ENCODE results near the gene MAGEF1.

The MAGEF1 gene

DNA sequence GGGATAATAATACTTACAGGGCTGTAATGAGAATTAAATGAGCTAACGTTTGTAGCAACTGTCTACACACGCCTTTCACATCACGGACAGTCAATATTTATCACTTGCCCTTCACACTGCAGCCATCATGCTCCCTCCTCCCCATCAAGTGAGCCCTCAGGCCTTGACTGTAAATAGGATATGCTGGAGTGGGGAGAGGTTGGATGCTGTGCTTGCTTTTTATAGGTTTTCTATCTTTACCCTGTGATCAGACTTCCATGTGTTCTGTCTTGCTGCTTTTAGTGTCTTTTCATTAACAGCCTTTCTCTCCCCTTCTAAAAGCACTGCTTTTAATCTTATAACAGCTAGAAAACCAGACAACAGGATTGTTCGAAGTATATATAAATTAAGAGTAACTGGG, 12.8 kb upstream of the MAGEF1 start:
- ATAC-seq (no peak), DNase-seq (no peak)

DNA sequence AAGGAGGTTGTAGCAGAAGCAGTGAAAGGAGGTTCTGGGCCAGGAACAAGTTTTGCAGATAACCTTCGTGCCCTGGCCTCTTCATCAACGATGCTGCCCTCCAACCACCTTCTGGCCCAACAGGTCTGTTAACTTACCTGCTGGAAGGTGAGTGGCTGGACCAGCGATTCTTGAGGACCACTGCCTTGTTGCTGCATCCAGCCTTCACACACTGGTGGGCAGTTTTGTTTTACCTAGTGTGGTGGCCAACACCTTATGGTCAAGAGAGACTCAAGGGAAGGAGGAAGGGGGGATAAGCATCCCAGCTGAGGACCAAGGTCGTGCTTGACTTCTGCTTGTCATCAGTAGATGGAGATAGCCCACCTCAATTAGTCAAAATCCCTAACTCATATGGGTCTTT, 7.8 kb upstream of the MAGEF1 start:
- ATAC-seq (no peak), DNase-seq (no peak)

DNA sequence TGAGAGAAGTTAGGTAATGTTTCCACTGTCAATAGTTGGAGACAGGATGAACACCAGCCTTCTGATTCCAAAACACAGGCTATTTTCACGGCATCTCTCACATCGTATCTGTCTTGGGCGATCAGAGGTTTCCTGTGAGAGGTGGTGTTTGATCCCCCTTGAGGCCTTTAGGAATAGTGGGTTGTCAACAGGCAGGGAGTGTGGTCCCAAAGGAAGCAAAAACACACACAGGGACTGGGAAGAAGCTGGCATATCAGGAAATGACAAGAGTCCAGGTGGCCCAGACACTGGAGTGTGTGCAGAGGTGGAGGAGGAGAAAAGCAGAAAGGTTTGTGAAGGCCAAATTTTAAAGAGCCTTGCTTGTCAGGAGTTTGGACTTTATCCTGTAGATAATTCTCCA, 6.6 kb upstream of the MAGEF1 start:
- no peak for ATAC-seq

DNA sequence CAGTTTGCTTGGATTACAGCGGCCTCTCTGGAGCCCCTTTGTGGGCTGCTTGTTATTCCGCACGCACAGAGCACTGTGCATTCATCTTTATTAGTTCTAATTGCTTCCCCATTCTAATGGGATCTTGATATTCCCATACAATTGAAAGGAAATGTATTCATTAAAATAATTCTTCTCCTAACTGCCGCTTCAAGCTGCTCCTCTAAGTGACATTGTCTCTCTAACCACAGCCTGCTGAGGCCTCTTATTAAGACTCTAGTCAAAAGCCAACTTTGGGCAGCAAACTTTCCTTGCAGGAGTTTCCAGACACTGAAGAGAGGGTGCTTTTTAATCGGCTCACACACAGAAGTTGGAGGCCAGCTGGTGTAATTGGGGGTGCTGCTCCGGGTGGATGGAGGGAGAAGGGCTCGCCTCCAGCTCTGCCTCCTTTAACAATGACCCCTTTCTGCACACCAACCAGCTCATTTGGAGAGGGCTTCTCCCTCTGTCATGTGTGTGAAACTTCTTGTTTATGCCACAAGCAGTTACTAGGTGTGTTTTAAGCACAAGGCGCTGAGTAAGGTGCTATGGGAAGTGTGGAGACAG, 5.6 kb upstream of the MAGEF1 start:
- no peak for ATAC-seq
- no peak for DNase-seq

More for the DNA sequence above, 6.6 kb upstream of the MAGEF1 start:
- DNase-seq, result no peak

DNA sequence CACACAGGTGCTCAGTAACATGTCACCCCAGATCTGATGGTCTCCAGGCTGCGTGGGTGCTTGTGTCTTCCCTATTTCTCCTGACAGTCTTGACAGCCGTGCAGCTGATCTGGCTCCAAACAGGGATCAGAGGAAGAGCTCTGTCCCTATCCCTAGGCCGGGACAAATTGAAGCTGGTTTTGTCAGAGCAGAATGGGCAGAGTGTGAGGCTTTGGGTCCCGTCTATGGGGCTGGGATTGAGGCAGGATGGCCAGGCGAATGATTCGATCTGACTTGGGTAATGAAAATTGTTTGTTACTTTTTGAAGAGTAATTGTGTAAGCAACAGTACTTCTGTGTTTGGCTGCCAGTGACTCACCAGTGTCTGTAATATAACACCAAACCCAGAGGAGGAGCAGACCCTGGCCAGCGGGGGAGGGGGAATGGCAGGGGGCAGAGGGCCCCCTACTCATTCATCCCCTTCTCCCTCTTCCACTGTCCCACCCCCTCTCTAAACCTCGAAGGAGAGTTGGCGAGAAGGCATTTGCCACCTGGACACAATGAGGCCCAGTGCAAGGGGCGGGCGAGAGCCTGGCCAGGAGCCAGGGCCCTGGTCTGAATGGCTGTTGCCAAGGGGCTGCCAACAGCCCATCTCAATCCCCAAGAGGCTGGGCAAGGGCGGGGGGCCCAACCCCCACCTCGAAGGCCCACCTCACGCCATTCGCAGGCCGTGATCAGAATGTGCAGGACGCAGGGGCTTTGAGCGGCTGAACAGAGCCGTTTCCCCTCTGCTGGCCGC, 4.9 kb upstream of the MAGEF1 start:
- ATAC-seq (no peak), DNase-seq (no peak)

DNA sequence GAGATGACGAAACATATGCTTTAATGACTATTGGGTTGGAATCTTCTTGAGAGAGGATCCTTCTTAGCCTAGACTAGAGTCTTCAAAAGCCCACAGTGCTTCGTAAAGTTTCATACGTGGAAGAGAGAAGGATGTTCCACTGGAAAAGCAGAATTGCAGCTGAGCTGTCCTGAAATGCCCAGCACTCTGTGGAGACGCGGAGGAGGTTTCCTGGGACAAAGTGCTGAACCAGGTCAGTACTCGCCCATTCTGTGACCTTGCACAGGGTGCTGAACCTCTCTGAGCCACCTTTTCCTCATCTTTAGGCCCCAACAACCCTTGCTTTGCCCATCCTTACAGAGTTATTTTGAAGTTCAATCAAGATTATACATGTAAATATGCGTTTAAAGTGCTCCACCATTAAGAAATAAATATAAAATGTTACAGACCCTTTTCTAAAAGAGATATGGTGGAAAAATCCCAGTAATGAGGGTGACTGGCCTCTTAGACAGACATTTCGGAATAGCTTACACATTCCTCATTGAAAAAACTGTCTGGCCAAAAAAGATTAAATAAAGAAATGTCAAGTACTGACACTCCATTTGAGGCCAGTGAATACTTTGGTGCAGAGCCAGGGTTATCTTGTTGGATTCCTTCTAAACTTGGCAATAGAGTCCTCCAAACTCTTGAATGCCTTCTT, 4.2 kb upstream of the MAGEF1 start:
- ATAC-seq (no peak), DNase-seq (no peak)

DNA sequence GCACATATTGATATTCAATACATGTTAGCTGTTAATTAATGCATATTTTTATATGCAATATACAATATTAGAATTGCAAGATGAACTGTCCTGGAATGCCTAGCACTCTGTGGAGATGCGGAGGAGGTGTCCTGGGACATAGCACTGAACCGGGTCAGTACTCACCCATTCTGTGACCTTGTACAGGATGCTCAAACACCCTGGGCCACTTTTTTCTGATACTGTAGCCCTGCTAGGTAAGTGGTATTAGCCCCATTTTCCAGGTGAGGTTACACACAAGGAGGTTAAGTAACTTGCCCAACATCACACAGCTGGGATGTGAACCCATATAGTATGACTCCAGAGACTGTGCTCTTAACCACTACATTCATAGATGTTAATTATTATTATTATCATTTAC, 1.7 kb upstream of the MAGEF1 start:
- DNase-seq, result no peak
- no peak for ATAC-seq

DNA sequence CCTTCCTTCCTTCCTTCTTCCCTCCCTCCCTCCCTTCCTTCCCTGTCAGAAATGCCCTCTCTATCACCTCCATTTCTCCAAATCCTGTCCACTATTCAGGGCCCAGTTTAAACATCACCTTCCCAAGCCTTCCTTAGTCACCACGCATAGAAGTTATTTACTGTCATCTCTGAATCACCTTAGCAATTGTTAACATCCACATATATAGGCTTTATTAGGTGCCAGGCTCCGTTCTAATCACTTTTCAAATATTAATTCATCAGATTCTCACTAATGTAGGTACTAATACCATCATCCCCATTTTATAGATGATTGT, 1.1 kb upstream of the MAGEF1 start:
- DNase-seq, result no peak
- no peak for ATAC-seq

DNA sequence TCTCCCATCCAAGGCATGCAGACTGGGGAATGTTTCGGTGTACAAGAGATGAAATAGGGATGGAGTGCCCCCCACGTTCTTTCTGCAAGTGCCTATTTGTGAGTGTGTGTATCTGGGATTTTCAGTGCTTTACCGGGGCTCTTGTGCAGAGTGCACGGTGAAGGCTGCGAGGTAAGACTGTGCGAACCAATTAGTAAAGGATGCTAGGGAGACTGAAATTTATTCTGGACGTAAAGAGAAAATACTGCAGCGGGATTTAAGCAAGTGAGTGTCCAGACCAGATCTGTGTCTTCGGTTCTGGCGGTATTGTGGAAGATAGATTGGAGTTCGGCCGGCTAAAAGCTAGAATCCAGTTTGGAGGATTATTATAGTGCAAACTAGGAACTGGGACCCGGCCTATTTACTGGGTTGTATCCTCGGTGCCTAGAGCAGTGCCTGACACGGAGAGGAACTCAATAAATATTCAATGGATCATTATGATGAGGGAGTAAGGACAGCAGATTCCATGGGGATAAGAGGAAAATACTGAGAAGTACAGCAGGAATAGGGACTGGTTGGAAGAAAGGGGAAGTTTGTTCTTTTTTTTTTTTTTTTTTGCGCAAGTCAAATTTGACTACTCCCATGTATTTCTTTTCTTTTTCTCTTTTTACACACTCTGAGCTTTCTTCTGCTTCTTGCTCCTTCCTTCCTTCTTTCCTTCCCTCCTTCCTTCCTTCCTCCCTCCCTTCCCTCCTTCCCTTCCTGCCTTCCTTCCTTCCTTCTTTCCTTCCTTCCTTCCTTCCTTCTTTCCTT, 580 bp upstream of the MAGEF1 start:
- DNase-seq, result no peak
- ATAC-seq, result peak; percentile 26

DNA sequence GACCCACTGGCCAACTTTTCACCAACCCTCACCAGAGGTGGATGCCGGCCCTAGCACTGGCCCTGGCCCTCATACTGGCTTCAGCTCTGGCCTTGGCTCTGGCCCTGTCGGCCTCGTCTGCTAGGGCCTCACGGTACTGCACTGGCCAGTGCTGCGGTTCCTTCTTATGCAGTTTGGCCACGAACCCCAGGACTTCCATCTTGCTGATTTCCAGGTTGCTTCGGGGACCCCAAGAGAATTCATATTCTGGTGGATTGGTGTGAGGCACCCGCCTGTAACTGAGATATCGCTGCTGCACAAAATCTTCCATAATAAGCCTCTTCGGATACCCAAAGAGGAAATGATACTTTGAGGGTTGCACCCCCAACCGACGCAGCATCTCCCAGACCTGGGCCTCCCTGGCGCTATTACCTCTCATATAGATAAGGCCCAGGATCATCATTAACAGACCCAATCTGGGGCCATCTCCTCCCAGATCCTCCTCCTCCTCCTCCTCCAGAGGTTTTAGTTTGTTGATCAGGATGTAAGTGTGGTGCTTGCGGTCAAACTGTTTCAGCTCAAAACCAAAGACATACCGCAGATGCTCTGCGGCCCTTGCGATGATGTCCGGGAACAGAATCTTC, 883 bp downstream of the MAGEF1 start:
- ATAC-seq (peak; percentile 37), DNase-seq (peak; percentile 28)

DNA sequence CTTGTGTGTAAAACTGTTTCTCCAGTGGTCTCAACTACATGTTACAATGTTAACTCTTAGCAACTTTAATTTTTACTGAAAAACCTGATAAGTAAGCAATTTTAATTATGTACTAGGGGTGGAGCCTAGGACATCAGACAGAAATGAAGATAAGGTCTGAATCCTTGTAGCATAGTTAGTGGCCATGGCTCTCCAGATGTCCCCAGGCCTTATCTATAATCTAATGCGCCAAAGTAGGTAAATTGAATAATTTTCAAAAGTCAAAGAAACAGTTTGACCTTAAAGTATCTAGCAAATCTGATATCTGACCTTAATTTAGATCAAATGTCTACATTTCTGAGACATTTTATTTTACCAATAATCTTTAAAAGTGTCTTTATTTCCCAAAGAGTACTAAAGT, 8.2 kb downstream of the MAGEF1 start:
- ATAC-seq, result no peak
- no peak for DNase-seq

DNA sequence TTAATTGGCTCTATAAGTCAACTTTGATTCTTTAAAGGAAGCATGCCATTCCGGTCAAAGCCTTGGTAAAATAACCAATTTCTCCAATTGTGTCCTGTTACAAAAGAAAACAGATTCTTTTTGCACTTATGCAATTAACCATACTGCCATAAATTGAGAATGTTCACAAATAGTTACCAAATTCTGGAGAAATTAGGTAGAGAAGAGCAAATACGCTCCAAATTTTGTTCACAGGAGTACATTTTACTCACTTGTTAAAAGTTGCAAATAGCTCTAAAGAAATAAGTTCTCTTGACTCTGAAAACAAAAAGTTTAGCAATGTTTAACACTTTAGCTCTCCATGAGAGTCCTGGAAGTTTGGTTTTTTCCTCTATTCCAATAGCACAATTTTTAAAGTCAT, 11.1 kb downstream of the MAGEF1 start:
- ATAC-seq (no peak), DNase-seq (no peak)

DNA sequence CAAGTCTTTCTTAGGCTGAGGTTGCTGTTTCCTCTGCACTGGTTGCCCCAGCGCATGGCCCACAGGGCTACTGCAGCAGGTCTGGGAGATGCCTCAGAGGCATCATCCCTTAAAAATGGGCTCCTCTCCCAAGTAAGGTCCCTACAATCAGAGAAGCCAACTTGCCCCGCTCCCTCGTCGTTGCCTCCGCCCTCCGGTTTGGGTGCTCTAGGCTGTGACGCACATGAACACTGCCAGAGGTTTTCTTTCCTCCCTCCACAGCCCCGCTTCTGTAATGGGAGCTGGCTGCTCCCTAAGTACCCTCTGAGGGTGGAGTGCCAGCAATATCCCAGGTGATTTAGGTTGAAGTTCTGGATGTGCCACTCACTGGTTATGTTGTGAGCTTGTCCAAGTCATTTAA, 14.0 kb downstream of the MAGEF1 start:
- DNase-seq, result no peak
- no peak for ATAC-seq

DNA sequence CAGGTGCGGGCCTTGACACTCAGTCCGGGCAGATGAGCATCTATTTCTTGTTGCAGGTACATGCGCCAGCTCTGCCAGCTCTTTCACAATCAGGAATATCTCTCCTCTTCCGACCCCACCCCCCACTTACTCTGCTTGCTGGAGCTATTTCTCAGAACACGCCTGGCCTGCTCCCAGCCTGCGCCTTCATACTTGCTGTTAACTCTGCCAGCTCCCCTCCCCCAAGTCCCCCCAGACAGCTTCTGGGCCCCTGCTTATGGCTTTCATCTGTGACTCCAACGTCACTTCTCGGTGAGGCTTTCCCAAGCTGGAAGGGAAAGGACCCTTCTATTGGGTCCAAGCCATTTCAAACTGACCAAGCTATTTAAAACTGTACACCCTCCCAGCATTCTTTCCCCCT, 15.2 kb downstream of the MAGEF1 start:
- no peak for DNase-seq

DNA sequence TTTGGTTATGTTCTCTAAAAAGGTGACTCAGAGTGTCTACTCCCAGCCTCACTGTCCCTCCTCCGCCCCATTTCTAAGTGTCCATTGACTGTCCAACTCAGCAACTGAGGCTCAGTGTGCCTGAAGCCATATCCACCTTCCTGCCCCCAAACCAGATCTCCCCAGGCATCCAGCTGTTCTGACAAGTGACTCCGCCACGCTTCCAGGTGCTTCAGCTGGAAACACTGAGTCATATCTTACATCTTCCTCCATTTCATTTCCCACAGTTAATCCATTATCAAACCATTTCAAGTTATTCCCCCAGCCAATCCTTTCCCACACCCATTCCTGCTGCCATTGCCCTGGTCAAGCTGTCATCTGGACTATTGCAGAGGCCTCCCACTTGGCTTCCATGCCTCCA, 17.1 kb downstream of the MAGEF1 start:
- ATAC-seq, result no peak
- DNase-seq, result no peak

More for the DNA sequence above, 15.2 kb downstream of the MAGEF1 start:
- ATAC-seq, result no peak

DNA sequence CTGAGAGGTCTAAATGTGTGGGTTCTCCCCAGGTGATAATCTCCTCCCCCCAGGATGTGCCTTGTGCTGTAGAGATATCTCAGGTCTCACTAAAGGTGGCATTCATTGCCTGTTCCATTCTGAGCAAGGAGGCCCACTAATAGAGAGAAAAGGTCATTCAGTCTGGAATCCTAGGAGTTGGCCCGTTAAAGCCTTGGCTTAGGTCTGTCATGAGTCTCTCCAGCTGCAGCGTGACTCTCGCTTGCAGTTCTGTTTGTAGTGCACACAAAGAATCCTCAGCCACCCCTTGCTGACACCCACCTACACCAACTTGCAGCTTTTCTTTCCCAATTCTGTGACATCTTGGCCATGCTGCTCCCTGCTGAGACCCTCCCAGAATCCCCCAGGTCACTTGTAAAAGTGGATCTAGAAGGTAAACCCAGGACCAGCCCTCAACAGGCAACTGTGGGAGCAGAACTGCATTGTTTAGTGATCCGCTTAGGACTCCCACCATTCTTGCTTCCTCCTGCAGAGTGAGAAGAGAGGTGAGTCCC, 17.7 kb downstream of the MAGEF1 start:
- ATAC-seq, result no peak
- no peak for DNase-seq

DNA sequence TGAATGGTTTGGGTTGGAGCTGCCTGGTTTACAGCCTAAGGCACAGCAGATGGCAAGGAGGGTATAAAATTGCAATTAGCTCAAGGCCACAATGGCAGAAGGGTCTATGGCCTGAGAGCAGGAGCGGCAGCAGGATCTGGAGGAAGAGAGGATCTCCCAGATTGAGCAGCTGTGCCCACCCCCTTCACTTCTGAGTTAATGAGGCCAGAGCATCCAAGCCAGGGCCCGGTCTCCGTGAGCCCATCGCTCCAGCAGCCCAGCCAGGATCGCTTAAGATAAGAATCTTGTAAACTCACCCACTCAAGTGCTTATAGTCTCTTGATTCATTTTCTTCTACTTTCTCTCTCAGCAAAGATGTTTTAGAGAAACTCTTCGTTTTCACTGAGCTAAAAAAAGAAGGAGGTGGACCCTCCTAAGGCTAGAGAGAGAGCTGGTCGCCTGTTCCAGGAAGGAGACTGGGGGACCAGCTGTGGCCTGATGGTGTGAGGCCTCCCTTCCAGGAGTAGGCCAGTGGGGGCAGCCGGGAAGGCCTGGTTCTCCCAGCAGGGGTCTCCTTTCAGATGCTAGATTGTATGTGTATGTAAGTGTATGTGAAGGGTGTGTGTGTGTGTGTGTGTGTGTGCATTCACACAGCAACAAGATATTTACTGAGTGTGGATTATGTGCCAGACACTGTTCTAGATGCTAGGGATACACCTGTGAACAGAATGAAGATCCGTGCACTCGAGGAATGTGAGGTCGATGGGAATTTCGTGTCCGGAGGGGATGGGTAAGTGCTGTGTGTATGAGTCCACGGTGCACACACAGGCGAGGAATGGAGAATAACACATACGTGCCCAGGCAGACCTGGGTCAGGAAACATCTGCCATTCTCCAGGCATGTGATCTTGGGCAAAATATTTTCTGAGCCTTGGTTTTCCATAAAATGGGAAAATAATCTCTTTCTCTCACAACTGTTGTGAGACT, 18.6 kb downstream of the MAGEF1 start:
- ATAC-seq (no peak), DNase-seq (no peak)

DNA sequence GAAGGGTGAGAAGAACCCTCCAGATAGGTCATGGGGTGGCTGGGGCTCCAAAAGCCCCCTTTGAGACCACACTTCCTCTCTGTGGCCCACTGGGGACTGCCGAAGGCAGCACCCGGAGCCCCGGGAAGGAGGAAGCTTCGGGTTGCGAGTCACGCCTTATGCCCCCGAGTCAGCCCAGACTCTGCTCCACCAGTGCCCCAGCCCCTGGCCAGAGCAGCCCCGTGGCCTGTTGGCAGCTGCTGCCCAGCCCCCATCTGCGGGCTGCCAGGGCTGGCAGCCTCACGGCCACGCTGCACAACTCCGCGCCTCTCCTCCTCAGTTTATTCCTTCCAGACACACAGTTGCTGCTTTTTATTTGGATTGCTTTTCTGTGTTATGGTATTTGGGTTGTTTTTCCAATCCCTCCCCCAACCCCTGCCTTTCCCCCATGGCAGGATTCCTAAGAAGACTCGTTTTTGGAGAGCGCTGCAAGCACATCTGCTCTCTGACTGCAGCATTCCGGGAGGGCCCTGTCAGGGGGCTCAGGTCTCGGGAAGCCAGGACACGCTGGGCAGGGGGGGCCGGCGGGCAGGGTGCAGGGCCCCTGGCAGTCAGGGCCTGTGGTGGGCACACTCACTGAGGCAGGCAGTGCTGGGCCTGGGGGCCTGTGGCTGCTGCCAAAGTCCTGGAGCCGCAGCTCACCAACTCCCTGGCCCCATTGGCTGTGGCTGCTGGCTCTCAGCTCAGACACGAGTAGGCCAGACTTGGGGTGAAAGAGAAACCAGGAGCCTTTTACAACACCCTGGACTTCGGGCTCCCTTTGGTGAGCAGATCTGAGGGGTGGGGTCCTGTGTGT, 20.2 kb downstream of the MAGEF1 start:
- DNase-seq, result peak; percentile 16
- no peak for ATAC-seq

DNA sequence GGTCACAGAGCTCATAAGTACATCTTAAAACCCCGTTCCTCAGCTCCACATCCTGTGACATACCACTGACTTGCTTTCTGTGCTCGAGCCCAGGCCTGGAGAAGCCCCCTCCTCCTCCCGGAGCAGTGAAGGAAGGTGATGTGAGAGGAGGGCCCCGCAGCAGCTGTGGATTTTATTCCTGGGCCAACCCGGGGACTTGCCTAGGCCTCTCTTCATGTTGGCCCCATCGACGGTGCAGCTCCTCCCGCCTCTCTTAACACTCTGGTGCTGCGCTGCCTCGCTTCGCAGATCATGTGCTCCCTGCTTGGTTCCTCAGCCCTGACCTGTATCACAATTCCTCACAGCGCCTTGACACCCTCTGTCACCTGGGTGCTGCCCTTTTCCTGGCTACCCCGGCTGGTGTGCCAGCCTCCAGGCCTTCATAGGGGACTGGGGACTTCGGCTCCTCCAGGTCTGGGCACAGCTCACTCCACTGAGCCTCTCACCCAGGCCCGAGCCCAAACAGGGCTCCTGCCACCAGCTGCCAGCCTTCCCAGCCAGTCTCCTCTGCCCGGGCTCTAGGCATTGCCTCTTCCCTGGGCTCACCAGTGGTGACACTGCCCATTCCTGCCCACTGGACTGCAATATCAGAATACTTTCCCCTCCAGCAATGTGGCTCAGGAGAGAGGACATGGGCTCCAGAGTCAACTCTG, 21.5 kb downstream of the MAGEF1 start:
- ATAC-seq, result no peak
- no peak for DNase-seq

DNA sequence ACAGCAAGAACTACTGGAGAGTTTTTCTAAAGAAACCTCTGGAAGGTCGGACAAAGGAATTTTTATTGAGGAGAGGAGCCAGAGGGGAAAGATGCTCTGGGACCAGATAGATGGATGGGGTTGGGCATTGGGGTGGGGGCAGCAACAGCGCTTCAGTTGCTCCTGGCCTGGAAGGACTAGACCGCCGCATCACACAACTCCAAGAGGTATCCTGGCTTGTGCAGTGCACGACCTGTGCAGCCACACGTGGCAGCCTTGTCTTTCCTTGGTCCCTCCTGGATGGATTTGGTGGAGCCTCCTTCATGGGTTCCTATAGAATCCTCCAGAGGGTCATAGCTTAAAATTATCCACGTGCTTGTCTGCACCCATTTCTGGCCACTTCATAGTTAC, 23.0 kb downstream of the MAGEF1 start:
- no peak for ATAC-seq
- DNase-seq, result no peak

All from stimulated activated naive CD8-positive, alpha-beta T cell treated with anti-CD3 and anti-CD28 coated beads, Interleukin-15, Interleukin-2, amounts not matched to agents 100 U/mL and 50 U/mL, for 24 hours (primary cell).